HK-2 (cell line): ENCODE results near the gene COL18A1.

ENCODE experiments used
- DNase-seq: peaks from one replicate; pipeline ENCODE4 v3.0.0-alpha.2; 2018; ENCODE audit not compliant: unreplicated experiment

Gene COL18A1

GRCh38 chr21:45455674-45456583 is 51.0 kb downstream of the COL18A1 start:
- DNase-seq: no peak

DNA sequence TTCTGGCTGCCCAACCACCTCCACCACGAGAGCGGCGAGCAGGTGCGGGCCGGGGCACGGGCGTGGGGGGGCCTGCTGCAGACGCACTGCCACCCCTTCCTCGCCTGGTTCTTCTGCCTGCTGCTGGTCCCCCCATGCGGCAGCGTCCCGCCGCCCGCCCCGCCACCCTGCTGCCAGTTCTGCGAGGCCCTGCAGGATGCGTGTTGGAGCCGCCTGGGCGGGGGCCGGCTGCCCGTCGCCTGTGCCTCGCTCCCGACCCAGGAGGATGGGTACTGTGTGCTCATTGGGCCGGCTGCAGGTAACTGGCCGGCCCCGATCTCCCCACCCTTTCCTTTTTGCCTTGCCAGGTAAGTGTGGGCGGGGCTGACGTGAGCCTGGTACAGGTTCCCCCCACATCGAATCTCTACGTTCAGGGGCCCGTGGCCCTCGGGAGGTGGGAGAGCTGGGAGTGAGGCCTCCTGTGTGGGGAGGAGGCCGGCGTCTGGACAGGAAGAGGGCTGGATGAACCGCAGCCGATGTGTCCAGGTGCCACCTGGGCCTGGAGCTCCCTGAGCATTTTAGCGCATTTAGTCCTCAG is 51.7 kb downstream of the COL18A1 start:
- no peak for DNase-seq

DNA sequence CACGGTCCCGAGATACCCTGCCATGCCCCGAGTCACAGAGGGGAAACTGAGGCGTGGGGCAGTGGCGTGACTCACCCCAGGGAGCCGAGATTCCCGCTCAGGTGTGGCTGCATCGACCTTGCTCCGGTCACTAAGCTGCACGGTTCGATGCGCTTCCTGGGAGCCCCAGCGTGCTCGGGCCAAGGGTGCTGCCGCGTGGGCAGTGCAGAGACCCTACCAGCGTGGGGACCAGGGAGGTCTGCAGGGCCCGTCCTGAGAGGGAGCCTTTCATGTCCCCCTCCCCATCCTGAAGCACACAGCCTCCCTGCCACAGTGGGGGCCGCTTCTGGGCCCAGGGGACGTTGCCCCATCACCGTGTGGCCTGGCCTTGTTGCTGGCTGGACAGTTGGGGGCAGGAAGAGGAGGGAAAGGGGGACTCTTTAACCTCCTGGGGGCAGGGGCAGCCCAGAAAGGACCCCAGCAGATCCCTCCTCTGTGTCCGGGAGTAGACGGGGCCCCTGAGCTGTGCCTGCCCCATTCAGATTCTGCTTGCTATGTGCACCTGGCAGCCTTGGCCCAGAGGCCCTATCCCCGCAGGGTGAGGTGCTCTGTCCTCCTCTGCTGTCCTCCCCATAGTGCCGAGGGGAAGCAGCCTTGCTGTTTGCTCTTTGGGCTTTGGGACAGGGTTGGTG is 52.3 kb downstream of the COL18A1 start:
- no peak for DNase-seq

- DNase-seq: no peak
Measured at GRCh38 chr21:45457832-45458172, 52.8 kb downstream of the COL18A1 start.

DNA sequence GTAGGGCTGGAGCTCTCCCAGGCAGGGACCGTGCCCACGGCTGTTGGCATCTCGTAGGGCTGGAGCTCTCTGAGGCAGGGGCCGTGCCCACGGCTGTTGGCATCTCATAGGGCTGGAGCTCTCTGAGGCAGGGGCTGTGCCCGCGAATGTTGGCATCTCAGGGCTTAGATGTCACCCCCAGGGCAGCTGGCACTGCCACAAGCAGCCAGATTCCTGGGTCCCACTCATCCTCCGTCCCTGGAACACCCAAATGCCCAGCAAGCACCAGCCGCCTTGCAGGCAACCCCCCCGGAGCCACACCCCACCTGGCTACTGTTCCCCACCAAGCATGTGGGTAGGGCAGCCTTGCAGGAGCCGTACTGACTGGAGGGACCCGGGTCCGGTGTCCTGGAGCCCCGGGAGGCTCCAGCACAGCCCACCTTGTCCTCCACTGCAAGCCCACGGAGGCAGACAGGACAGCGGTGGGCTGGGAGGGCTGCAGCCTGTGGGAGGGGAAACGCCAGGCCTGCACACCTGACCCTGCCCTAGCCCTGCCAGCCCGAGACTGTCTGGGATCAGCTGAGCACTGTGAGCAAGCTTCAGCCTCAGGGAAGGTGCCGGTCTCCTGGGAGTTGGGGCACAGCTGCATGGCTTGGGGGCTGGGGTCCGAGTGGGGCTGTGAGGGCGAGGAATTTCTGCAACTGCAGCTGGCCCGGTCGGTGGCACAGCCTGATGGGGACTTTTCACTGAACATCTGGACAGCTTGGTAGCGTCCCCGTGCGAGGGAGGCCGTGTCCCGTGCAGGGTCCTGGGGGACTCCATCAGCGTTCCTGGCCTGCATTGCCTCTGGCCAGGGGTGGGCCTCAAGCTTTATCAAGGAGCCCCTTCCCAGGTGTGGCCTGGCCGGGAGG is 53.6 kb downstream of the COL18A1 start:
- DNase-seq: no peak

- no peak for DNase-seq
Measured at GRCh38 chr21:45459171-45460010, 54.4 kb downstream of the COL18A1 start.

GRCh38 chr21:45460011-45460565 is 55.1 kb downstream of the COL18A1 start:
- no peak for DNase-seq

DNA sequence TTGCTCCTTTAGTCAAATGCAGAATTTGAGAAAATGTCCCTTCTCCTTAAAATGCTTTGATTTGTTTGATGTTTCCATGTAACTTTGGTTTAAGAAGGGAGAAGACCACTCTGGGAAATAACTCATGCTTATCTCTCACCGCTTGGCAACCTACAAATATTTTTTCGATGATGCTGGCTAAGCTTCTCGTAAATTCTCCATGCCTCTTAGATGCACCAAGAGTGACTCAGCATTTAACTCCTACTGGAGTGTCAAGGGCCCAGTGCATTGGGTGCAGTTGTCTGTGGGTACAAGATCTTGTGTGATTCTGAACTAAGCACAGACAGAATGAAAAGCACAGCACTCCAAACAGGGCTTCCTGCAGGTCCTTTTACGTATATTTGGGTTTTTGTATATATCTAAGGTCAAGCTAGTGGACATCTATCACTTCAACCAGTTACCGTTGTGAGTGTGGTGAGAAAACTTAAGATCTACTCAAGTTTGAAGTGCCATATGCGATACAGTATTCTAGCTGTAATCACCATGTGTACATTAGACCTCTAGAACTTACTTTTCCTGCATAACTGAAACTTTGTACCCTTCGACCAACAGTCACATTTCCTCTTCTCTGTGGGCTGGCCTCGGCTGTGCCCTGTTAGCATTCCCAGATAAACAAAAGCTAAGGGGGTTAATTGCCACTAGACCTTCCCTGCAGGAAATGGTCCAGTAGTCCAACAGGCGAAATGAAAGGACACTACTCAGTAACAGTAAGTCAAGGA is 55.8 kb downstream of the COL18A1 start:
- no peak for DNase-seq

DNA sequence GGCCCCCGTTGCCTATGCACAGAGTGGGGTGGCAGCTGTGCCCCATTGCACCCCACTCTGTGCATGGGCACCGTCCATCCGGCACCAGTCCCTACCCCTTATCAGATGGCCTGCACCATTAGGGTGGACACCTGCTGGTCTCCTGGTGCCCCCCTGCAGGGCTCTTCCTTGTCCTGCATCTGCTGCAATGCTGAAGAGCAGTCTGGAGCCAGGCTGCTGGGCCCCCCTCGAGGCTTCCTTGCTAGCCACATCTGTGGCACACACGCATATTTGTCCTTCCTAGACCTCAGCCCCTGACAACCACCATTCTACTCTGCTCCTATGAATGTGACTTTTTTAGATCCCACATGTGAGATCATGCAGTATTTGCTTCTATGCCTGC is 56.4 kb downstream of the COL18A1 start:
- no peak for DNase-seq

GRCh38 chr21:45461806-45462341 is 56.9 kb downstream of the COL18A1 start:
- no peak for DNase-seq

DNA sequence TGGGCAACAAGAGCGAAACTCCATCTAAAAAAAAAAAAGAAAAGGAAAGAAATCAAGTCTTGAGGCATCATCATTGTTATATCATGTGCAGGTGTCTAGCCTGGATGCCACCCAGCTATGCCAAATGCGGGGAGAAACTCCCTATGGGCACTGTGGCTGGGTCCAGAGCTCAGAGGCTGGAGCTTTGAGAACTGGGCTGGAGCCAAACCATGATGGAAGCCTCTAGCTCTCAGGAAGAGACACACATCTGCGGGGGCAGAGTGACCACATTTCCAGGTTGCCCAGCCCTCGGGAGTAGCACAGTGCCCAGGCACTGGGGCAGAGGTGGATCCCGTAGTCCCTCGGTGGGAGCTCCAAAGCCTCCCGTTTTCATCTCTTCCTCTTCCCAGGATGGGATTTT is 58.9 kb downstream of the COL18A1 start:
- DNase-seq: no peak

GRCh38 chr21:45464309-45464708 is 59.3 kb downstream of the COL18A1 start:
- no peak for DNase-seq

DNA sequence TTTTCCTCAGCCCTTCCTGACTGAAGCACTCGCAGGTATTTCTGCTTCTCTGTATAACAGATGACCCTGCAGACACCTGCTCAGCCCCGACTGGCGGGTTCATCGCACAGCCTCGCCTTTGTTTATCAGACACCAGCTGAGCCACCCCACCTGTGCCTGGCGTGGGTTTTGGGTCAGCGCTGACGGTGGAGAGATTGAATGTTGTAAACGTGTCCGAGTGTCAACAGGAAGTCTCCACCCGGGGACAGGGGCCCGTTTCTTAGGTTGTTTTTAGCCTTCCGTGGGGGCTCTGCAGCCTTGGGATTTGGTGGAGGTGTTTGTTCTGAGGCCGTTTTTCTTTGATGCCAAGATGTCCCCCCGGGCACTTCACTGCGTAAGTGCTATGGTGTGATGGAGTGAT is 60.1 kb downstream of the COL18A1 start:
- DNase-seq: no peak

GRCh38 chr21:45465611-45466329 is 60.8 kb downstream of the COL18A1 start:
- DNase-seq: no peak

- DNase-seq: no peak
Measured at GRCh38 chr21:45466330-45467220, 61.6 kb downstream of the COL18A1 start.

DNA sequence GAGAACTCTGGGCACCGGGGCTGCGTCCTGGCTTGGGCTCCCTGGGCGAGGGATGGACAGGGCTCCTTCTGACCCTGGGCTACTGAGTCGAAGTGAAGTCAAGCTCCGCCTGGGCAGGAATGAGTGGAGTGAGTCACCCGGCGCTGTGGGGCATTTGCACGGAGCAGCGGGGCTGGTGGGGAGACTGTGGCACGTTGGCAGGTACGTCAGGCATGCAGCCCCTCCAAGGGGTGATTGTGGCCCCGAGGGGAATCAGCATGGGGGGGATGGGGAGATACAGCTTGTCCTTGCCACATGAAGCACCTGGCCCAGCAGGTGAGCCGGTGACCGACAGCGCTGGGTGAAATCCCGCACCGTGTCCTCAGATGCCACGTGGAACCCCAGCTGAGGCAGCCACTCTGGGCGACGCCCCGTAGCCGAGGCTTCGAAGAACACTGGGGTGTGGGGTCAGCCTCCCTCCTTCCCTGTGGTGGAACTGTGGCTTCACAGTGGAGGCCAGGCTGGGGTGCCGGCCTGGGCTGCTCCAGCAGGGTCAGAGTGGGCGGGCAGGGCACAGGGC is 62.3 kb downstream of the COL18A1 start:
- DNase-seq: no peak

DNA sequence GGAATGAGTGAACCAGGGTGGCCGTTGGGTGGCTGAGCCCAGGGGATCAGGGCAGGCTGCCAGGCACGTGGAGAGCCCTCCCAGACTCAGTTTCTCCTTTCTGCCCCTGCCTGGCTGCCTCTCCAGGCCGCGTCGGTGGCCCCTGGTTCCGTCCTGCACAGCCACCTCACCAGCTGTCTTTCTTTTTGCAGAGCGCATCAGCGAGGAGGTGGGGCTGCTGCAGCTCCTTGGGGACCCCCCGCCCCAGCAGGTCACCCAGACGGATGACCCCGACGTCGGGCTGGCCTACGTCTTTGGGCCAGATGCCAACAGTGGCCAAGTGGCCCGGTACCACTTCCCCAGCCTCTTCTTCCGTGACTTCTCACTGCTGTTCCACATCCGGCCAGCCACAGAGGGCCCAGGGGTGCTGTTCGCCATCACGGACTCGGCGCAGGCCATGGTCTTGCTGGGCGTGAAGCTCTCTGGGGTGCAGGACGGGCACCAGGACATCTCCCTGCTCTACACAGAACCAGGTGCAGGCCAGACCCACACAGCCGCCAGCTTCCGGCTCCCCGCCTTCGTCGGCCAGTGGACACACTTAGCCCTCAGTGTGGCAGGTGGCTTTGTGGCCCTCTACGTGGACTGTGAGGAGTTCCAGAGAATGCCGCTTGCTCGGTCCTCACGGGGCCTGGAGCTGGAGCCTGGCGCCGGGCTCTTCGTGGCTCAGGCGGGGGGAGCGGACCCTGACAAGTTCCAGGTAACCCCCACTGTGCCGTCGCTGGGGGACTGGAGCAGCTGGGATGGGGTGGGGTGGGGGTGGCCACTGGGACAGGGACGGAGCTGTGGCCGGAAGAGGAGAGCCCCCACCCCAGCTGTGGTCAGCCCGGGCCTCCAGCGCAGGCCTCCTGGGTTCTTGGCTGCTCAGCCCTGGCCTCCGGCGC is 63.3 kb downstream of the COL18A1 start:
- no peak for DNase-seq
